Erythroblast (primary cell): ENCODE results near the gene CCDC187.

Experiments used
- GATA1 ChIP-seq: IDR thresholded peaks from 2 replicates; pipeline ENCODE4 v1.6.1; 2011; ENCODE audit warnings: low read depth, mild to moderate bottlenecking, control low read depth, low read length, moderate library complexity
- POLR2A ChIP-seq: IDR thresholded peaks from 2 replicates; pipeline ENCODE4 v1.6.1; 2011; ENCODE audit warnings: mild to moderate bottlenecking, low read length

DNA sequence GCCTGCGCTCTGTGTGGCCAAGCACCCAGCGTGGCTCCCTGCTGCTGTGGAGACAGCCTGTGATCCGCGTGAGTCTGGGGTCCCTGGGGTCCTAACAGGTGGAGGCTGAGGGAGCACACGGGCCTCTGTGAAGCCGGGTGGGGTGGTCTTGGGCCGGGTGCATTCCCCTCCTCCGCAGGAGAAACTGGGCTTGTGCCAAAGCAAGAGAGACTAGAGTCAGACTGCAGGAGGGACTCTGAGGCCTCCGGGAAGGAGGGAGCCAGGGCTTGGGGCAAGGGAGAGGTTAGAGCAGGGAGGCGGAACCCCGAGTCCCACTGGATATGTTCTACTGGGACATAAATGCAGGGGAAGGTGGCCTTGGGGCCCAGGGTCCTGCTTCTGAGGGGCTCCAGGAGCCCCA is 49.2 kb upstream of the CCDC187 start:
- TF ChIP-seq POLR2A (no peak), GATA1 (no peak)
